ENCODE results near the gene SNX10.

- TF ChIP-seq CTCF (IDR thresholded peaks at IDR 0.05; ENCODE audit: low read length): no peak
- TF ChIP-seq EZH2 (IDR thresholded peaks at IDR 0.05; ENCODE audit: borderline replicate concordance, low read length): no peak
Measured at GRCh38 chr7:26417911-26418413, 126.3 kb downstream of the SNX10 start.

Data from OCI-LY1 (cell line).